ENCODE data around the gene RALGDS.

Gene RALGDS

GRCh38 chr9:133149130-133150015 is 28.3 kb upstream of the RALGDS start (continued):
- TF ChIP-seq GLIS2 (tag by site-specific recombination; IDR thresholded peaks at IDR 0.05) (peak; percentile 86), BCL11A (tag by site-specific recombination; IDR thresholded peaks at IDR 0.05; ENCODE audit: low read depth) (peak; percentile 65; the same call in 1 of the 2 replicates), ZNF341 (tag by site-specific recombination; IDR thresholded peaks at IDR 0.05; ENCODE audit: low read depth) (peak; percentile 72), ZBTB6 (tag by site-specific recombination; IDR thresholded peaks at IDR 0.05) (no peak), ZNF266 (tag by site-specific recombination; IDR thresholded peaks at IDR 0.05; ENCODE audit: low read depth) (no peak), PRDM4 (tag by site-specific recombination; IDR thresholded peaks at IDR 0.05) (no peak), ZBTB21 (tag by site-specific recombination; IDR thresholded peaks at IDR 0.05) (0 out of 2 replicates have a peak, but pooled peaks have one; percentile 19), ZNF629 (tag by site-specific recombination; IDR thresholded peaks at IDR 0.05) (peak; percentile 52; the same call in 1 of the 2 replicates), PRDM10 (tag by site-specific recombination; IDR thresholded peaks at IDR 0.05) (peak; percentile 97), ZFP37 (tag by site-specific recombination; IDR thresholded peaks at IDR 0.05) (no peak), ZBTB11 (tag by site-specific recombination; conservative IDR thresholded peaks at IDR 0.05; ENCODE audit: low read depth) (no peak), KLF1 (tag by site-specific recombination; IDR thresholded peaks at IDR 0.05) (peak; percentile 68), ZBTB26 (tag by site-specific recombination; optimal IDR thresholded peaks at IDR 0.05) (peak; percentile 94), IKZF3 (tag by site-specific recombination; IDR thresholded peaks at IDR 0.05) (no peak), ZNF560 (tag by site-specific recombination; IDR thresholded peaks at IDR 0.05; ENCODE audit: borderline replicate concordance) (no peak), HOXD13 (CRISPR knock-in tag; IDR thresholded peaks at IDR 0.05; ENCODE audit: borderline replicate concordance) (no peak), ZNF24 (tag by site-specific recombination; IDR thresholded peaks at IDR 0.05) (peak; percentile 29; the same call in 1 of the 2 replicates), ZNF677 (tag by site-specific recombination; IDR thresholded peaks at IDR 0.05) (no peak), ZNF518A (tag by site-specific recombination; conservative IDR thresholded peaks at IDR 0.05; ENCODE audit: low read depth) (no peak), ZNF76 (tag by site-specific recombination; IDR thresholded peaks at IDR 0.05; ENCODE audit: borderline replicate concordance, low read depth) (peak; percentile 71; the same call in 1 of the 2 replicates)
